Measurements from ENCODE around the gene RTCB.

DNA sequence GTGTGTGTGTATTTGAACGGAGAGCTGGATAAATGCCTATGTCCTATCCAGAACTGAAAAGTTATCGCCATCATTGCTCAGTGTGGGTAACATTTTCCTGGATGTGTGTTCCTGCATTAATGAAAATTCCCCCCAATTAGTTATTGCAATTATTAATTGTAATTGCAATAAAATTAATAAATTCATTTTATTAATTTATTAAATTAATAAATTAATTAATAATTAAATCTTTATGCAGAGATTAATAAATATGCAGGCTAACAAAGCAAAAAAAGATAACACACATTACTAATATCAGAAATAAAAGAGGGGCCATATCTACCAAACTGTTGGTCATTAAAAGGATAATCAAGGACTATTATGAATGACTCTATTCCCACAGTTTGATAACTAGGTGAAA, 50.8 kb downstream of the RTCB start:
- TF ChIP-seq POLR2AphosphoS5 (IDR thresholded peaks at IDR 0.05) (no peak), POLR2A (IDR thresholded peaks at IDR 0.05) (no peak)
- TF ChIP-seq, protein P1, sequence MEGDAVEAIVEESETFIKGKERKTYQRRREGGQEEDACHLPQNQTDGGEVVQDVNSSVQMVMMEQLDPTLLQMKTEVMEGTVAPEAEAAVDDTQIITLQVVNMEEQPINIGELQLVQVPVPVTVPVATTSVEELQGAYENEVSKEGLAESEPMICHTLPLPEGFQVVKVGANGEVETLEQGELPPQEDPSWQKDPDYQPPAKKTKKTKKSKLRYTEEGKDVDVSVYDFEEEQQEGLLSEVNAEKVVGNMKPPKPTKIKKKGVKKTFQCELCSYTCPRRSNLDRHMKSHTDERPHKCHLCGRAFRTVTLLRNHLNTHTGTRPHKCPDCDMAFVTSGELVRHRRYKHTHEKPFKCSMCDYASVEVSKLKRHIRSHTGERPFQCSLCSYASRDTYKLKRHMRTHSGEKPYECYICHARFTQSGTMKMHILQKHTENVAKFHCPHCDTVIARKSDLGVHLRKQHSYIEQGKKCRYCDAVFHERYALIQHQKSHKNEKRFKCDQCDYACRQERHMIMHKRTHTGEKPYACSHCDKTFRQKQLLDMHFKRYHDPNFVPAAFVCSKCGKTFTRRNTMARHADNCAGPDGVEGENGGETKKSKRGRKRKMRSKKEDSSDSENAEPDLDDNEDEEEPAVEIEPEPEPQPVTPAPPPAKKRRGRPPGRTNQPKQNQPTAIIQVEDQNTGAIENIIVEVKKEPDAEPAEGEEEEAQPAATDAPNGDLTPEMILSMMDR (IDR thresholded peaks at IDR 0.05 in 8 of 11, conservative IDR thresholded peaks at IDR 0.05 in 3 of 11) = no peak
